ENCODE data around the gene TGFB1.

The TGFB1 gene

GRCh38 chr19:41363371-41363752 lies 9.6 kb upstream of the TGFB1 start:
- H3K36me3 Mint-ChIP-seq (ENCODE audit: low read depth) = peaks cover 7% of the 10 kb centered on the region
- H3K27ac Mint-ChIP-seq = peak overlapping the region; percentile 100
- no peaks in the 10 kb centered on the region for H3K27me3 Mint-ChIP-seq
- H3K4me1 Mint-ChIP-seq (ENCODE audit: low read depth) = peaks cover 49% of the 10 kb centered on the region
- H3K9me3 Mint-ChIP-seq = no peaks in the 10 kb centered on the region
- H3K4me3 Mint-ChIP-seq = peak overlapping the region; percentile 88
- intact Hi-C loops (cut with micrococcal nuclease) = no loop called here

DNA sequence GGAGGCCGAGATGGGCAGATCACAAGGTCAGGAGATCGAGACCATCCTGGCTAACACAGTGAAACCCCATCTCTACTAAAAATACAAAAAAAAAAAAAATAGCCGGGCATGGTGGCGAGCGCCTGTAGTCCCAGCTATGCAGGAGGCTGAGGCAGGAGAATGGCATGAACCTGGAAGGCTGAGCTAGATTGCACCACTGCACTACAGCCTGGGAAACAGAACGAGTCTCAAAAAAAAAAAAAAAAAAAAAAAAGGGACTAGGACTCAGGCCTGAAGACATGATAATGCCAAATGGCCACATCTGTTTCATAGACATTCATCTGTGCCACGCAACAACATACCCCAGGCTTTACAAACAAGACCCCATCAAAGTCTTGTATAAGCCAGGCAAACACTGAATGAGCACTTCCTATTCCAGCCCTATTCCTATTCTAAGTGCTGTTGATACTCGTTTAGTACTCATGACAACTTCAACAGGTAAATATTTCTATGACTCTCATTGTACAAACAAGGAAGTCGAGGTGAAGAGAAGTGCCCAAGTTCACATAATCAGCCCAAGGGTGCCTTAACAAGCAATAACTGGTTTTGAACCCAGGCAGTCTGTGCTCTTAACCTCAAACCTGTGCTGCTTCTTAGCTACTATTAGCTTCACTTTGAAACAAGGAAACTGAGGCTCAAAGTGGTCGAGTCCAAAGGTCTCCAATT lies 8.6 kb upstream of the TGFB1 start:
- Mint-ChIP-seq H3K9me3 (no peaks in the 10 kb centered on the region), H3K27me3 (no peaks in the 10 kb centered on the region), H3K27ac (peak overlapping the region; percentile 100), H3K4me1 (ENCODE audit: low read depth) (peaks cover 50% of the 10 kb centered on the region), H3K36me3 (ENCODE audit: low read depth) (peaks cover 7% of the 10 kb centered on the region), H3K4me3 (peak overlapping the region; percentile 88)
- intact Hi-C loops (cut with micrococcal nuclease) = no loop called here

DNA sequence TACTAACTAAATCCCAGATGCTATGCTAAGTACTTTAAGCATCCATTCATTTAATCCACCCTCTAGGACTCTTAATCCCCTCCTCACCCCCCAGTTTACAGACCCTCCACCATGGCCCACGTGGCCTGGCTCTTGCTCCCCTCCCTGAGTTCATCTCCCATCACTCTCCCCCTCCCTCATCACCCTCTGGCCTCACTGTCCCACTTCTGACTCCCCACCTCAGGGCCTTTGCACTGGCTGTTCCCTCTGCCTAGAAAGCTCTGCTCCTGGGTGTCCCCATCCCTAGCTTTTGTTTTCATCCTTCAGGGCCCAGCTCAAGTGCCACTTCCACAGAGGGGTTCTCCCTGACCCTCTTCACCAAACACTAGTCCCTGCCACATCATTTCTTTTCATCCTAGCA lies 6.0 kb upstream of the TGFB1 start:
- peak overlapping the region; percentile 18 for H3K27ac Mint-ChIP-seq
- peaks cover 61% of the 10 kb centered on the region for H3K4me1 Mint-ChIP-seq (ENCODE audit: low read depth)
- H3K36me3 Mint-ChIP-seq (ENCODE audit: low read depth) = peaks cover 21% of the 10 kb centered on the region
- intact Hi-C loops (cut with micrococcal nuclease) = loop anchor here (10.0 kb wide), 1 partner anchor 65 kb away; the partner anchor contains the start of gene B3GNT8
- no peak overlapping the region for H3K4me3 Mint-ChIP-seq
- H3K27me3 Mint-ChIP-seq = no peaks in the 10 kb centered on the region
- H3K9me3 Mint-ChIP-seq = no peaks in the 10 kb centered on the region

DNA sequence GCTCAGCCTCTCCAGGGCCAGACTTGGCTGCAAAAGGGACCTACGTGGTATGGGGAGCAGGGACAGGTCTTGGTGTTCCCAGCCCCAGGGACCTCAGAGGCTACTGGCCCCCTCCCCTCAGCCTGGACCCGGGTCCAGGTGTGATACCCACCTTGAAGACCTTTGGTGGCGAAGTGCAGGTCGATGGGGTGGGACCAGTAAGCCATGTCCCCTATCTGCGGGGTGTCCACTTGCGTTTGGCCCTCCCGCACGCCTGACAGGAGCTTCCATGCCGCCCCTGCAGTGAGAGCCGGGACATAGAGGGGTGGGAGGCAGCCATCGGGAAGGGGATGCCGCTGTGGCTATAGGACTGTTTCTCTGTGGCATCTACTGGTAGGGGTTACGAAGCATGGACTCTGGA lies 4.0 kb upstream of the TGFB1 start:
- H3K9me3 Mint-ChIP-seq = no peaks in the 10 kb centered on the region
- H3K36me3 Mint-ChIP-seq (ENCODE audit: low read depth) = peaks cover 35% of the 10 kb centered on the region
- H3K4me3 Mint-ChIP-seq = no peak overlapping the region
- peaks cover 54% of the 10 kb centered on the region for H3K4me1 Mint-ChIP-seq (ENCODE audit: low read depth)
- no peaks in the 10 kb centered on the region for H3K27me3 Mint-ChIP-seq
- H3K27ac Mint-ChIP-seq = peak overlapping the region; percentile 86
- intact Hi-C loops (cut with micrococcal nuclease) = loop anchor here (10.0 kb wide), 1 partner anchor 67 kb away; the partner anchor contains the start of gene B3GNT8

DNA sequence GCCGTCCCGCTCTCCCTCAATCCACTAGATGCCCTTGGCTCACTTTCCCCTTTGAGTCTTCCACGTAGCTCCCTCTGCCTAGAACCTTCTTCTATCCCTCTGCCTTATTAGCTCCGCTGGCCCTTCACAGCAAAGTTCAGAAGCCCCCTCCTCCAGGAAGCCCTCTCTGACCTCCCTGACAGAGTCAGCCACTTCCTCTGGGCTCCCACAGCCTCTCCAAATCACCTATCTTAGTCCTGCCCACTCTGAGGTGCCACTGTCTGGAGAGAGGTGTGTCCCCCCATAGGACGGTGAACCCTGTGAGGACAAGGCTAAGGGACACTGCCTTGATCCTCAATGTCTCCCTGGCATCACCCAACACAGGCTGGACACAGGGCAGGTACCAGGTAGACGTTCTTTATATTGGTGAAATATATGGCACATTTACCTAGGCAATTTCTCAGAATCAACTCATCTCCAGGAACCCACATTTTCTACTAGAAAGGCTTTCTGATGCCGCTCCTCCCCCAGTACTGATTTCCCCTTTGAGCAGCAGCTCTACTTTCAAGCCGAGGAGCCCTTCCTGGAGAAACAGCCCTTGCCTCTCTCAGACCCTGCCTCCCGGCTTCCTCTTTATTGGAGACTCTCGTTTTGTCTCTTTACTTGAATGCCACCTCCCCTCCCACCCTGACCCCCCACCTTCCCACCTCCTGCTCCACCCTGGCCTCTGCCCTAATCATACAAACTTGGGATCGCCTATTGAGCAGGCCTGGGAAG lies 3.4 kb upstream of the TGFB1 start:
- Mint-ChIP-seq H3K4me3 (peak overlapping the region; percentile 30), H3K27ac (peak overlapping the region; percentile 86), H3K36me3 (ENCODE audit: low read depth) (peaks cover 41% of the 10 kb centered on the region), H3K27me3 (no peaks in the 10 kb centered on the region), H3K4me1 (ENCODE audit: low read depth) (peaks cover 51% of the 10 kb centered on the region), H3K9me3 (no peaks in the 10 kb centered on the region)
- intact Hi-C loops (cut with micrococcal nuclease) = loop anchor here (10.0 kb wide), 1 partner anchor 68 kb away; the partner anchor contains the start of gene B3GNT8

GRCh38 chr19:41355802-41356201 lies 2.1 kb upstream of the TGFB1 start:
- H3K4me1 Mint-ChIP-seq (ENCODE audit: low read depth) = peaks cover 55% of the 10 kb centered on the region
- H3K4me3 Mint-ChIP-seq = no peak overlapping the region
- H3K36me3 Mint-ChIP-seq (ENCODE audit: low read depth) = peaks cover 53% of the 10 kb centered on the region
- peak overlapping the region; percentile 55 for H3K27ac Mint-ChIP-seq
- H3K27me3 Mint-ChIP-seq = no peaks in the 10 kb centered on the region
- intact Hi-C loops (cut with micrococcal nuclease) = loop anchor here (10.0 kb wide), 1 partner anchor 69 kb away; the partner anchor contains the start of gene B3GNT8
- no peaks in the 10 kb centered on the region for H3K9me3 Mint-ChIP-seq

GRCh38 chr19:41355035-41355434 lies 1.3 kb upstream of the TGFB1 start:
- Mint-ChIP-seq H3K27ac (peak overlapping the region; percentile 55), H3K9me3 (no peaks in the 10 kb centered on the region), H3K27me3 (no peaks in the 10 kb centered on the region), H3K36me3 (ENCODE audit: low read depth) (peaks cover 57% of the 10 kb centered on the region), H3K4me1 (ENCODE audit: low read depth) (peaks cover 59% of the 10 kb centered on the region), H3K4me3 (no peak overlapping the region)
- intact Hi-C loops (cut with micrococcal nuclease) = loop anchor here (10.0 kb wide), 1 partner anchor 70 kb away; the partner anchor contains the start of gene B3GNT8

GRCh38 chr19:41354343-41354953 lies 726 bp upstream of the TGFB1 start:
- peaks cover 58% of the 10 kb centered on the region for H3K36me3 Mint-ChIP-seq (ENCODE audit: low read depth)
- peak overlapping the region; percentile 88 for H3K27ac Mint-ChIP-seq
- intact Hi-C loops (cut with micrococcal nuclease) = loop anchor here (5.0 to 10.0 kb wide), 2 partner anchors 42 to 70 kb away; partner anchors contain the start of genes B3GNT8 and CCDC97
- peak overlapping the region; percentile 70 for H3K4me3 Mint-ChIP-seq
- H3K4me1 Mint-ChIP-seq (ENCODE audit: low read depth) = peaks cover 60% of the 10 kb centered on the region
- H3K9me3 Mint-ChIP-seq = no peaks in the 10 kb centered on the region
- no peaks in the 10 kb centered on the region for H3K27me3 Mint-ChIP-seq

DNA sequence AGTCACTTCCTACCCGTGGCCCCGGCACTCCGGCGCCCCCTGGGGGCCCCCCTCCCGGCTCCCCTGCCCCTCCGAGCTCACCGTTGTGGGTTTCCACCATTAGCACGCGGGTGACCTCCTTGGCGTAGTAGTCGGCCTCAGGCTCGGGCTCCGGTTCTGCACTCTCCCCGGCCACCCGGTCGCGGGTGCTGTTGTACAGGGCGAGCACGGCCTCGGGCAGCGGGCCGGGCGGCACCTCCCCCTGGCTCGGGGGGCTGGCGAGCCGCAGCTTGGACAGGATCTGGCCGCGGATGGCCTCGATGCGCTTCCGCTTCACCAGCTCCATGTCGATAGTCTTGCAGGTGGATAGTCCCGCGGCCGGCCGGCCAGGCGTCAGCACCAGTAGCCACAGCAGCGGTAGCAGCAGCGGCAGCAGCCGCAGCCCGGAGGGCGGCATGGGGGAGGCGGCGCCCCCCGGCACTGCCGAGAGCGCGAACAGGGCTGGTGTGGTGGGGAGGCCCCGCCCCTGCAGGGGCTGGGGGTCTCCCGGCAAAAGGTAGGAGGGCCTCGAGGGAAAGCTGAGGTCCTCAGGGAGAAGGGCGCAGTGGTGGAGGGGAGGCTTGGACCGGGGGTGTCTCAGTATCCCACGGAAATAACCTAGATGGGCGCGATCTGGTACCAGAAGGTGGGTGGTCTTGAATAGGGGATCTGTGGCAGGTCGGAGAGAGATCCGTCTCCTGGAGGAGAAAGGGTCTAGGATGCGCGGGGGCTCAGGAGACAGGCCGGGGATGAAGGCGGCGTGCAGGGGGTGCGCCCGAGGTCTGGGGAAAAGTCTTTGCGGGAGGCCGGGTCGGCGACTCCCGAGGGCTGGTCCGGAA lies 885 bp downstream of the TGFB1 start:
- H3K4me3 Mint-ChIP-seq = peak overlapping the region; percentile 100
- no peaks in the 10 kb centered on the region for H3K9me3 Mint-ChIP-seq
- peak overlapping the region; percentile 88 for H3K27ac Mint-ChIP-seq
- H3K36me3 Mint-ChIP-seq (ENCODE audit: low read depth) = peaks cover 74% of the 10 kb centered on the region
- peaks cover 67% of the 10 kb centered on the region for H3K4me1 Mint-ChIP-seq (ENCODE audit: low read depth)
- no peaks in the 10 kb centered on the region for H3K27me3 Mint-ChIP-seq
- intact Hi-C loops (cut with micrococcal nuclease) = loop anchor here (1.0 to 10.0 kb wide), 3 partner anchors 24 to 72 kb away; partner anchors contain the start of genes B3GNT8 and CCDC97

DNA sequence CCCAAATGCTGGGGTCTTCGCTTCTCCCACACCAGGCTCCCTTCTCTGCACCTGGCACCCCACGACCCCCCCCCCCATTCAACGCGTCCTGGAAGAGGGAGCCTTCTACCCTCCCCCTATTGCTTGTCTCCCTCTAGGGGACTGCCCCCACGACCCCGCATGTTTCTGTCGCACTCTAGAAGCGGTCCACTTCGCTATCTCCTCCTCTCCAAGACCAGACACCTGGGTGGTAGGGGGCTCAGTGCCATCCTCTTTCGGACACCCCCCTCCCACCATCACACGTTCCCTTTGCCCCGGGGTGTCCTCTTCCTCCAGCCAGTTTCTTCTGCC lies 1.5 kb downstream of the TGFB1 start:
- intact Hi-C loops (cut with micrococcal nuclease) = loop anchor here (5.0 to 10.0 kb wide), 2 partner anchors 40 to 73 kb away; partner anchors contain the start of genes B3GNT8 and CCDC97
- H3K27me3 Mint-ChIP-seq = no peaks in the 10 kb centered on the region
- peaks cover 80% of the 10 kb centered on the region for H3K36me3 Mint-ChIP-seq (ENCODE audit: low read depth)
- H3K4me3 Mint-ChIP-seq = peak overlapping the region; percentile 100
- H3K27ac Mint-ChIP-seq = peak overlapping the region; percentile 88
- H3K4me1 Mint-ChIP-seq (ENCODE audit: low read depth) = peaks cover 61% of the 10 kb centered on the region
- H3K9me3 Mint-ChIP-seq = no peaks in the 10 kb centered on the region

DNA sequence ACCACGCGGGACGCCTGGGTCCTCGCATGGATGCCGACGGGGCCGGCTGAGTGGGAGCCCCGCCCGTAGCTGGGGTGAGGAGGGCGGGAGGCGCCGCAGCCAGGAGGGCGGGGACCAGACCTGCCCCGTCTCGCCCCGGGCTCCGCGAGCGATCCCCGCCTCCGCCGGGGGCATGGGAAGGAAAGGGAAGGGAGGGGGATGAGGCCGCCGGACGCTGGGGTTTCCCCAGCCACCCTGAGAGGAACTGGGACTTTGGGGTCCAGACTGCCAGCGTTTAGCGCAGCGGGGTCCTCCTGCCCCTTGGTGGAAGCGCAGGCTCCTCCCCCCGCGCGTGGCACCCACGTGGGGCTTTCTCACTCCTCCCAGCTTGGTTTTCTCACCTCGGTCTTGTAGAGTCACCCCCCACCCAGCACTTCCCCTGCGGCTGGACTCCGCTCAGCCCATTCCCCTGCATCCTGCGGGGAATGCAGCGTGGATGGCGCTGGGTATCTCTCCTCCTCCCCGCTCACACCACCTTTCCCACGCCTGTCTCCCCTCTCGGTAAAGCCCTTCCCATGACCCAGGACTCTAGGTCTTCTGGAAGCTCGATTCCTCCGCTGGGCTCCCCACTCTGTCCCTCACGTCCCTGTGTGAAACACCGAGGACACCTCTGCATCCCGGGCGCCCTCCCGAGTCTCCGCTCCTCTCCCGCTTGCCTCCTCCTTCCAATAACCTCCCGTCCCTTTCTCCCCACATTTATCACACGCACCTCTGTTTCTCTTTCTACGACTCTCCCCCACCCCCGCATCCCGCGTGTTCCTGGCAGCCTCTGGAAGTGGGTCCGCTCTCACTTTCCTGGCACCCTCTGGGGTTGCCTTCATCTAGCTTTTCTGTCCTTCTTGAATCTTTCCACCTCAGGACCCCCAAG lies 2.1 kb downstream of the TGFB1 start:
- peak overlapping the region; percentile 100 for H3K4me3 Mint-ChIP-seq
- intact Hi-C loops (cut with micrococcal nuclease) = loop anchor here (1.0 to 10.0 kb wide), 3 partner anchors 39 to 73 kb away; partner anchors contain the start of genes B3GNT8, BCKDHA, CCDC97 and EXOSC5
- H3K27me3 Mint-ChIP-seq = no peaks in the 10 kb centered on the region
- H3K4me1 Mint-ChIP-seq (ENCODE audit: low read depth) = peaks cover 54% of the 10 kb centered on the region
- H3K36me3 Mint-ChIP-seq (ENCODE audit: low read depth) = peaks cover 80% of the 10 kb centered on the region
- no peaks in the 10 kb centered on the region for H3K9me3 Mint-ChIP-seq
- peak overlapping the region; percentile 88 for H3K27ac Mint-ChIP-seq

GRCh38 chr19:41350735-41351338 lies 2.9 kb downstream of the TGFB1 start:
- H3K9me3 Mint-ChIP-seq = no peaks in the 10 kb centered on the region
- no peaks in the 10 kb centered on the region for H3K27me3 Mint-ChIP-seq
- peak overlapping the region; percentile 88 for H3K27ac Mint-ChIP-seq
- intact Hi-C loops (cut with micrococcal nuclease) = loop anchor here (1.0 to 10.0 kb wide), 3 partner anchors 39 to 74 kb away; partner anchors contain the start of genes B3GNT8, BCKDHA, CCDC97 and EXOSC5
- peak overlapping the region; percentile 100 for H3K4me3 Mint-ChIP-seq
- H3K36me3 Mint-ChIP-seq (ENCODE audit: low read depth) = peaks cover 82% of the 10 kb centered on the region
- H3K4me1 Mint-ChIP-seq (ENCODE audit: low read depth) = peaks cover 47% of the 10 kb centered on the region

Data from dendritic cell treated with granulocyte-macrophage colony-stimulating factor and Interleukin-4, amounts not matched to agents 40 ng/mL and 50 ng/mL, for 4 days (primary cell).